Lower leg skin (tissue), 3 donors: Measurements from ENCODE around the gene KAZN.

Experiments used
- CTCF ChIP-seq, 3 donors: fragments of 450-650 bp; IDR thresholded peaks; one replicate each; pipeline ENCODE4 v1.5.1; 2016; ENCODE audit warnings: antibody characterized with exemption in 3 of 3, mild to moderate bottlenecking in 3 of 3, moderate library complexity in 2 of 3
- POLR2A ChIP-seq, 2 donors: fragments of 450-650 bp; IDR thresholded peaks; one replicate each; pipeline ENCODE4 v1.6.1; 2016 to 2017; ENCODE audit warnings: antibody characterized with exemption in 2 of 2, mild to moderate bottlenecking in 1 of 2, moderate library complexity in 1 of 2

GRCh38 chr1:14583788-14584187 is 14.7 kb upstream of the KAZN start:
- no peak for TF ChIP-seq POLR2A (IDR thresholded peaks at IDR 0.05)
- no peak for TF ChIP-seq CTCF (IDR thresholded peaks at IDR 0.05)
